NCI-H2081 (cell line): ENCODE results near the gene ANKRD65.
A peak's percentile ranks its signal among the peaks of the same experiment; 100 is the strongest.
"Not testable (repeated sequence)": the region's sequence is repeated elsewhere in the genome, so short reads cannot be mapped to it uniquely, and the experiment has no call there.

Source experiments
- DNase-seq, 2 experiments: peaks; one replicate each; lab custom pipeline; 2025; lab: John Stamatoyannopoulos, UW

The ANKRD65 gene

DNA sequence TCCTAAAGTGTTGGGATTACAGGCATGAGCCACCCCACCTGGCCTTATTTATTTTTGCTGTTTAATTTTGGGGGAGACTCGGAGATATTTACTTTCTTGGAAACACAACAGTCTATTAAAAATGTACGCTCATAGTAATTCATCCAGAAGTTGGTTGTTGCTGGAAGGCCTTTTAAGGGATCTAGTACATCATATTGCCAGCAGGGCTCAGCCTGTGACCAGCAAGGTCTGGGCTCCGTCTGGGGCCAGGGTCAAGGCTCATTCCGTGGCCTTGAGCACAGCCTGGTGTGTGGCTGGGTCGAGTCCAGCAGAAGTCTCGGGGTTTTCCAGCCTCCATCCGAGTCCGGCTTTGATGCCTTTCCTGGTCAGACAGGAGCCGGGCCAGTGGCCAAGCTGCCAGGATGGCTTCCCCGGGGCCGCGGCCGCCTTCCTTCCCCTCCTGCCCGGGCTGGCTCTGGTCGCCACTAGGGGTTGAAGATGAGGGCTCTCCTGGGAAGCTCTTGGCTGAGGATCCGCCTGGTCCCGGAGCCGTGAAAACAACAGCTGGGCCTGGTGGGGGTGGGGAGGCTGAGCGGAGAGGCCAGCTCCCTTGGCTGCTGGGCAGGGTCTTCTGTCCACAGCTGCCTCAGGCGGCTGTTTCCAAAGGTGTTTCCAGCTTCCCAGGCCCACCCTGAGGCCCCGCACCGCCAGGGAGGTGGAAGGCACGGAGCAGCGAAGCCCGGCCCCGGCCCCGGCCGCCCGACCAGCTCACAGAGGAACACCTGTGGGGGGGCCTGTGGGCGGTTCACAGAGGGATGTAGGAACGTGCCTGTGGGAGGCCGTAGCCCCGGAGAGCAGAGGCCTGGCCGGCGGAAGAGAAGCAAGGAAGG is 9.3 kb upstream of the ANKRD65 start:
- no peak for DNase-seq

DNA sequence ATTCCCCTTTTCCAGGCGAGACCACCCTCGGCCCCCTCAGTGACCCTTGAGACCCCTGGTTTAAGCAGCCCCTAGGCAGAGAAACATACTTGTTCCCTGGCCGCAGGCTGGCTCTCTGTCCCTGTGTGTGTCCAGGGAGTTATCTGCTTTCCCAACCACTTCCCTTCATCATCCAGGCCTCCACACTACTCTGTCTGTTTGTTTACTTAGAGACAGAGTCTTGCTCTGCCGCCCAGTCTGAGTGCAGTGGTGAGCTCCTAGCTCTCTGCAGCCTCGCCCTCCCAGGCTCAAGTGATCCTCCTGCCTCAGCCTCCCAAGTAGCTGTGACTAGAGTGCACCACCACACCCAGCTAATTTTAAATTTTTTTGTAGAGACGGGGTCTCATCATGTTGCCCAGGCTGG is 8.6 kb upstream of the ANKRD65 start:
- DNase-seq = no peak

DNA sequence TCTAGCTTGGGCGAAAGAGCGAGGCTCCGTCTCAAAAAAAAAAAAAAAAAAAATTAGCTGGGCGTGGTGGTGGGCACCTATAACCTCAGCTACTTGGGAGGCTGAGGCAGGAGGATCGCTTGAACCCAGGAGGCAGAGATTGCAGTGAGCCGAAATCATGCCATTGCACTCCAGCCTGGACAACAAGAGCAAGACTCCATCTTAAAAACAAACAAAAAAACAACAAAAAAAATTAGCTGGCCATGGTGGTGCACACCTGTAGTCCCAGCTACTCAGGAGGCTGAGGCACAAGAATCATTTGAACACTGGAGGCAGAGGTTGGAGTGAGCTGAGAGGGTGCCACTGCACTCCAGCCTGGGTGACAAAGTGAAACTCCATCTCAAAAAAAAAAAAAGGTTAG is 7.9 kb upstream of the ANKRD65 start:
- not testable (repeated sequence) for DNase-seq

DNA sequence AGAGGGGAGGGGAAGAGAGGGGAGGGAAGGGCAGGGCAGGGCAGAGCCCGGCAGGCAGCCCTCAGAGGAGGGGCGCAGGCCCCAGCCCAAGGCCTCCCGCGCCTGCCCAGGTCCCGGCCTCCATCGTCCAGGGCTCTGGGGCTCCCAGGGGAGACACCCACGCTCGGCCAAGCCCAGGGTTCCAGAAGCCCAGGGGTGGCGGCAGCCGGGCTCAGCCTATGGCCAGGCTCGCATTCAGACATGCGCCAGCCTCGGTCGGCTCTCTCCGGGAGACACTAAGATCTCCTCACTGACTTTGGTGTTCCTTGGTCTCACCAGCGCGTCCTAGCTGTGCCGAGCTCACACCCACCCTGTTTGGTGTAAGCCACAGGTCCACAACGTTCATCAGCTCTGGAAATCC is 7.1 kb upstream of the ANKRD65 start:
- no peak for DNase-seq

DNA sequence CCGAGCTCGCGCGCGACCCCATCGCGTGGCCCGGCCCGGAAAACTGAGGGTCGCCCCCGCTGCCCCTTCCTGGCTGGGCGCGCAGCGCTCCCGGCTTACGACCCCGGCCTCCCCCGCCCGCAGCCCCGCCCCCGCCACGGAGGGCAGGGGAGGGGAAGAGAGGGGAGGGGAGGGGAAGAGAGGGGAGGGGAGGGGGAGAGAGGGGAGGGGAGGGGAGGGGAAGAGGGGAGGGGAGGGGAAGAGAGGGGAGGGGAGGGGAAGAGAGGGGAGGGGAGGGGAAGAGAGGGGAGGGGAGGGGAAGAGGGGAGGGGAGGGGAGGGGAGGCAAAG is 6.7 kb upstream of the ANKRD65 start:
- no peak for DNase-seq

DNA sequence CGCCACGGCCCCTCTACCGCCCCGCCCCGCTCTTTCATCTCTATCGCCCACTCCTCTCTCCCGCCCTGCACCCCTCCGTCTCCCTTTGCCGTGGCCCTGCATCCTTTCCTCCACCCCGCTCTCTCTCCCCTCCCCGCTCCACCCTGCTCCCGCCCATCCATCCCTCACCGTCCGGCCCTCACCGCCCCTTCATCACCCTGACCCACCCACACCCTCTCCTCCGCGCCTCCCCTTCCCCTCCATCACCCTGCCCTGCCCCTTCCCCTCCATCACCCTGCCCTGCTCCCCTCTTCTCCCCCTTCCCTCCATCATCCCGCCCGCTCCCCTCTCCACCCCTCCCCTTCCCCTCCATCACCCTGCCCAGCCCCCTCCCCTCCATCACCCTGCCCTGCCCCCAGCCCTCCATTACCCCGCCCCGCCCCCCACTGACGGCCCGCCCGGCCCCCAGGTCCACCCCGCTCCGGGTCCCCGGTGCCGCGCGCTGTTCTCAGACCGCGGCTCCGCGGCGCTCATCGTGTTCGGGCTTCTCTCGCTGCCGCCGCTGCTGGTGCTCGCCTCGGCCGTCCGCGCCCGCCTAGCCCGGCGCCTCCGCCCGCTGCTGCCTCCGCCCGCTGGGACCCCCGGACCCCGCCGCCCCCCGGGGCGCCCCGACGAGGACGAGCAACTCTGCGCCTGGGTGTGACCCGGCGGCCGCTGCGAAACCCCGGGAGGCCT is 6.2 kb upstream of the ANKRD65 start:
- DNase-seq = no peak

DNA sequence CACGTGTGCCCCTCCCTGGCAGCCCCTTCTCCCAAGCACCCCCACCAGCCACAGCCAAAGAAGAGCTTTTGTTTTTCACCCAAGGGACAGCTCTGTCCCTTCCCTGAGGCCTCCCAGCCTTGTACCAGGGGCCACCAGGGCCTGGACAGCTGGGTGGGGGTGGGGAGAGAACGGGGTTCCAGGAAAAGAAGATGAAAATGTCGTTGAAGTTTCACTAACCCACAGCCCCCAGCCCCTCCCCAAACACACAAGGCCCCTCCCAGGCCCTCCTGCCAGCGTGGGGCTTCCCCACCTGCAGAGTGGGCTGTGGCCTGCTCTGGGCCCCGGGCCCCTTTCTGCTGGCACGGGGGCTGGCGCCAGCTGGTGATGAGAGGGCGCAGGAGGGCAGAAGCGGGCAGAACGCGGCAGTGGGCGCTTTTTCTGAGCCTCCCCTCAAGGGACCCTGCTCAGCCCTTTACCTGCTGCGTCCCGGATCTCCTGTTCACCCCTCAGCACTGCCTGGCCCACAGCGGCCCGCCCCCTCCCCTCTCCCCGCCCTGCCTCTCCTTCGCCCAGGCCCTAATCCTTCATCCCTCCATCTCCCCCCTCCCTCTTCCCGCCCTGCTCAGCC is 5.5 kb upstream of the ANKRD65 start:
- no peak for DNase-seq

DNA sequence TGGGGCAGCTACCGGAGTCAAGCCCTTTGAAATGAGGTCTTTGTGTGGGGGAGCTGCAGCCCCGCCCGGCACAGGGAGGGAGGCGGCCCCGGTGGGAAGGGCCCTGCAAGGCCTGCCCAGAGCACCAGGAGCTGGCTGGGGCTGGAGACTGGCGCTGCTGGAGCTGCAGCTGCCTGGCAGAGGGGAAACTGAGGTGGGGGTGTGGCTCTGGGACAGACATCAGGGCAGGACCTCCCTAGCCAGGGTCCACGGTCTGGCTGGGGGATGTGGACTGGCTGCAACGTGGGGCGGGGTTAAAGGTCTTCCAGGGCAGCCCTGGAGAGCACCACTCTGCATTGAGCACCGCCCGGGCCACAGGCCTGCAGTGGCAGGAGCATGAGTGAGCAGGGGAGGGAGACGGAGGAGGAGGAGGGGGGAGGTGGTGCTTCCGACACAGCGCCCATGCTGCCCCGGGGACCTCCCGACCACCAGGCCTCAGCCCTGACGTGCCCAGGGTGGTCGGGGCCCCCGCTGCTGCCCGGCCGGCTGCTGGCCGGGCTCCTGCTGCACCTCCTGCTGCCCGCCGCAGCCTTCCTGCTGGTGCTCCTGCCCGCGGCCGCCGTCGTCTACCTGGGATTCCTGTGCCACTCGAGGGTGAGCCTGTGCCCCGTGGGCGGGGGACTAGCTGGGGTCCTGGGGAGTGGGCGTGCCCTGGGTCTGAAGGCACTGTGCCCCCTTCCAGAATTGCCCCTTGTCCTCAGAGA is 4.8 kb upstream of the ANKRD65 start:
- DNase-seq = no peak

DNA sequence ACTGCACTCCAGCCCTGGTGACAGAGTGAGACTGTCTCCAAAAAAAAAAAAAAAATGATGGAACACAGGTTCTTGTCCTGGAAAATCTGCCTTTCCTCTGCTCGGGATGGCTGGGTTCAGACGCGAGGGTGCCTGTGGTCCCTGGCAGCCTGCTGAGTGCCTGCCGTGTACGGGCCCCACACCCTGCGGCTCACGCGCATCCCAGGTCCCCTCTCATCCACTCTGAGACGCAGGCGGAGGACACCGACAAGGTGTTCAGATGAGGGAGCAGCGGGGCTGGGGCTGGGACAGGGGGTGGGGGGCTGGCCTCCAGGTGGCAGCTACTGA is 4.3 kb upstream of the ANKRD65 start:
- no peak for DNase-seq

DNA sequence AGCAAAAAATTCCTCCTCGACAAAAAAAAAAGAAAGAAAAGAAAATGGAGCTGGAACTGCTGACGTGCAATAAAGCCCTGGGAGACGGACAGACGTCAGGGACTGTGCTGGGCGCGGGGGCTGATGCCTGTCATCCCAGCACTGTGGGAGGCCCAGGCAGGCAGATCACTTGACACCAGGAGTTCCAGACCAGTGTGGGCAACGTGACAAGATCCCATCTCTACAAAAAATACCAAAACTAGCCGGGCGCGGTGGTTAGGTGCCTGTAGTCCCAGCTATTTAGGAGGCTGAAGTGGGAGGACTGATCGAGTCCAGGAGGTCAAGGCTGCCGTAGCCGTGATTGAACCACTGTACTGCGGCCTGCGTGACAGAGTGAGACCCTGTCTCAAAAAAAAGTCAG is 3.6 kb upstream of the ANKRD65 start:
- no peak for DNase-seq

DNA sequence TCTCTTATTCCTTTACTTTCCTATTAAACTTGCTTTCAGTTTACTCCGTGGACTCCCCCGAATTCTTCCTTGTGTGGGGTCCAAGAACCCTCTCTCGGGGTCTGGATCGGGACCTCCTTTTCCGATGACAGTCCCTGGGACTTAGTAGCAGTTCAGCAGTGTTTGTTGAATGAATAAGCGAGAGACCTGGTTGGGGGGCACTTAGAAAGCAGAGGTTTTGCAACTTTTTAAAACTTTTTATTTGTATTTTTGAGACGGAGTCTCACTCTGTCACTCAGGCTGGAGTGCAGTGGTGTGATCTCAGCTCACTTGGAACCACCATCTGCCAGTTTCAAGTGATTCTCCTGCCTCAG is 2.1 kb upstream of the ANKRD65 start:
- no peak for DNase-seq

DNA sequence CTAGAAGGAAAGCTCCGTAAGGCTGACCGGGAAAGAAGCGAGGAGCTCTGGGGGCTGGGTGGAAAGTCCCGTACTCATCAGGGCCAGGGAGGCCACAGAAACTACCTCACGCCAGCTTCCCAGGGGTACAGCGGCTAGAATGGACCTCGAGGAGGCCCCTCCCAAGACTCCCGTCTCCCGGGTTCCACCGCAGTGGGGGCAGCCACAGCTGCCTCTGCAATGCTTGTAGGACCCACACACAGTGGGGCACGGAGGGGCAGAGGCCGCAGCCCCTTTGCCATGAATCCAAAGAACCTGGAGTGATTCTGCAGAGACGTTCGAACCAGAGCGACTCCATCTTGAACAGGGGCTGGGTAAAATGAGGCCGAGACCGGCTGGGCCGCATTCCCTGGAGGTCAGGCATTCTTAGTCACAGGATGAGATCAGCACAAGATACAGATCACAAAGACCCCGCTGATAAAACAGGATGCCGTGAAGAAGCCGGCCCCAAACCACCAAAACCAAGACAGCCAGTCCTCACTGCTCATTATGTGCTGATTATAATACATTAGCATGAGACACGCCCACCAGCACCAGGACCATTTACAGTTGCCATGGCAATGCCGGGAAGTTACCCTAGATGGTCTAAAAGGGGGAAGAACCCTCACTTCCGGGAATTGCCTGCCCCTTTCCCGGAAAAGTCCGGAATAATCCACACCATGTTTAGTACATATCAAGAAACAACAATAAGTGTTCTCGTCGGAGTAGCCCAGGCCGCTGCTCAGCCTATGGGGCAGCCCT is 1.6 kb upstream of the ANKRD65 start:
- DNase-seq = no peak

DNA sequence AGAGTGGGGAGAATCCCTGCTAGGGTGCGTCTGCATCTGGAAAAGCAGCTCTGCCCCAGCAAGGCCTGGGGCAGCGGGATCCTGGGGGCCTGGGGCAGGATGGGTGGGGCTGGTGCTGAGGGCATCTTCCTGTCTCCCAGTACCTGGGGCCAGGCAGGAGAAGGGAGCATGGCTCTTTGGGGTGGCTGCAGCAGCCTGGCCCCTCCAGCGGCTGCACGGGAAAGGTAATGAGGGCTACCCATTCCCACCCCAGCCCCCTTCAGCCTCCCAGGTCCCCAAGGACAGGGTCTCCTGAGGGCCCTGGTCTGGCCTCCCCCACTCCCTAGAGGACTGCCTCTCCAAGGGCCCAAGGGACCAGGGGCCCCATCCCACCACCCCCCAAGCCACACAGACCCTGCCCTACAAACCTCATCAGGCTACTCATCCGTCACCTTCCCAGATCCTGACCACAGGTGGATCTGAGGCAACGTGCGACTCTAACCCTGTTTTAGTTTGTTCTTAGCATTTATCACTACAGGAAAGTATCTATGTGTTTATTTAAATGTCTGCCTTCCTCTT is 910 bp upstream of the ANKRD65 start:
- no peak for DNase-seq

DNA sequence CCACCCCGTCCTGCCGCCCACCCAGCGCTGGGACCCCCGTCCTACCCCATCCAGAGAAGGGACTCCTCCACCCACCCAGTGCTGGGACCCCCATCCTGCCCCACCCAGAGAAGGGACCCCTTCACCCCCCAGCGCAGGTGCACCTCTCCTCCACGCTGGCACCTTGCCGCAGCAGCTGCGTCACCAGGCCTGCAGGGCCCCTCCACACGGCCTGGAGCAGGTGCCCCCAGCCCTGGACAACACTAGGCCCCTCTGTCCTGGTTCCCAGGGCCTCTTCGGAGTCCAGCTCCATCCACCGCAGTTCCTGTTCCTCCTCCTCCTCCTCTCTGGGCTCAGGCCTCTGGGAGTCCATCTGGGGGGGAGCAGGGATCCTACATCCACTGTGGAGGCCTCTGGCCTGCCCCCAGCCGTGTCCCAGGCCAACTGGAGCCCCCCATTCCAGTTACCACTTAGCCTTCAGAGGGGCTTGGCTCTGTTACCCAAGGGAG is 378 bp downstream of the ANKRD65 start:
- peak in 1 of 2 experiments; percentile 27 for DNase-seq

DNA sequence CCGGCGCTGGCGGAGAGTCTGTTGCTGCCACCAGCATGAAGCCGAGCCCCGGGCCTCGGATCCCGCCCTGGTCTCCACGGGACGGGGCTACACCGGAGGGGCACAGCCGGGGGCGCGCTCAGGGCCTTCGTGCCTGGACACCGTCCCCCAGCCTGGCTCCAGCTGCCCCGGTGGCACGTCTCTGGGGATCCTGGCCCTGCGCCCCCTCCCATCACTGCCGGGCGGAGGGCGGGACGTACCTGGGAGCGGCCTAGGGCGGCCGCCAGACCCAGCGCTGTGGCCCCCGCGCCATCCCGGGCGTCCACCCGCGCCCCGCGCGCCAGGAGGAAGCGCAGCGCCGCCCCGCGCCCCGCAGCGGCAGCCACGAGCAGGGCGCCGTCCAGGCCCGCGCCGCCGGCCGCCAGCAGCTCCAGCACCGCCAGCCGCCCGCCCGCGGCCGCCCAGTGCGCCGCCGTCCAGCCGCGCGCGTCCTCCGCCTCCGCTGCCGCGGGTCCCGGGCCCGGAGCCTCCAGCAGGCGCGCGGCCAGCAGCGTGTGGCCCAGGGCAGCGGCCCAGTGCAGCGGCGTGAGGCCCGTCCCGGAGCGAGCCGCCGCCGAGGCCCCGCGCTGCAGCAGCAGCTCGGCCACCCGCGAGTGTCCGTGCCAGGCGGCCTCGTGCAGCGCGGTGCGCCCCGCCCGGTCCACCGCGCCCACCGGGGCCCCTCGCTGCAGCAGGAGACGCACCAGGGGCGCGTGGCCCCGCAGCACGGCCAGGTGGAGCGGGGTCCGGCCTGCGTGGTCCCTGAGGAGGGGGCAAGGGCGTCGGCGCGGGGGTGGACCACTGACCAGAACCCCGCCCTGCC is 1.0 kb downstream of the ANKRD65 start:
- DNase-seq = peak in 1 of 2 experiments; percentile 13

DNA sequence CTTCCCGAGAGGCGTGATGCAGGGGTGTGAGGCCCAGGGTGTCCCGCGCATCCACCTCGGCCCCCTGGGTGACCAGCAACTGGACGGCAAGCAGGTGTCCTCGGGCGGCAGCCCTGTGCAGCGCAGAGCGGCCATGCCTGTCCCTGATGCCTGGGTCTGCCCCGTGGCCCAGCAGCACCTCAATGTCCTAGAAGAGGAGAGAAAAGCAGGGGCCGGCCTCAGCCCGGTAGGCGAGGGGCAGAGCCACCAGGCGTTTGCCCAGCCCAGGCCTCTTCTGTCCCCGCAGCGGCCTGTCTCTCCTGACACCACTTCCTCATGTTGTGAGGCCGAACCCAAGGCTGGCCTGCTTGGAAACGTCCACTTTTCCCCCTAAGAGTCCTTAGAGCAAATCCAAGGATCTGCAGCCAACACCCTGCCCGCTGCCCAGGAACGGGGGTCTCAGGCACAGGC is 1.7 kb downstream of the ANKRD65 start:
- no peak for DNase-seq

DNA sequence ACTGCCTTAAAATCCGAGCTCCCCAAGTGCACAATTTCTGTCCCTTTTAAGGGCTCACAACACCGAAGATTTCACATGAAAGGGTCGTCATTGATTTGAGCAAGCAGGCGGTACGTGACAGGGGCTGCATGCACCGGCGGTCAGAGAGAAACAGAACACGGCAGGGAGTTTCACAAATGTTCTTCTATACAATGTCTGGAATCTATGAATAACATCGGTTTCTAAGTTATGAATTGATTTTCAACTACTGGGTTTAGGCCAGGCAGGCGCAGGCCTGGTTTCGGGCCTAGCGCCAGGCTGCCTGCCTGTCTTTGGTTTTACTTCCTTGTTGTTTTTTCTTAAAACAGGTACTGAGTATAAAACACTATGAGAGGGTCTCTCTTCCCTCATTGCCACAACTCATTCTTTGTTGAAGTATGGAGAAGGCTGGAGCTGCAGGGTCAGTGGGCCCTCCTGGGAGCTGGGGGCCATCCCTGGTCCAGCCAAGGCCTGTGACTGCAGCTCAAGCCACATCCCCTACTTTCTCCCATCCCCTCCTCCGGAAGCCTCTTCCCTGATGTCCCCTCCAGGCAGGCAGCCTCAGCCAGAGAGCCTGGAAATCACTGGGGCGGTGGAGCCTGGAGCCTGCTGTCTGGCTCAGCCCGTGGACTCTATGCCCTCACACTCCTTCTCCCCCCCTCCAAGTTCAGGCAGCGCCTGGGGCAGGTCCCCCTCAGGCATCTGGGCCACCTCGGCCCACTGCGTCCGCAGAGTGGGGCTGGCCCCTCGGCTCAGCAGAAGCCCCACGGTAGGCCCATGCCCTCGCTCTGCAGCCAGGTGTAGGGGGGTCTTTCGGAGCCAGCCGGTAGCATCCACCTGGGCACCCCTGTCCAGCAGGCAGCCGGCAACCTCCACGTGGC is 2.4 kb downstream of the ANKRD65 start:
- no peak for DNase-seq

DNA sequence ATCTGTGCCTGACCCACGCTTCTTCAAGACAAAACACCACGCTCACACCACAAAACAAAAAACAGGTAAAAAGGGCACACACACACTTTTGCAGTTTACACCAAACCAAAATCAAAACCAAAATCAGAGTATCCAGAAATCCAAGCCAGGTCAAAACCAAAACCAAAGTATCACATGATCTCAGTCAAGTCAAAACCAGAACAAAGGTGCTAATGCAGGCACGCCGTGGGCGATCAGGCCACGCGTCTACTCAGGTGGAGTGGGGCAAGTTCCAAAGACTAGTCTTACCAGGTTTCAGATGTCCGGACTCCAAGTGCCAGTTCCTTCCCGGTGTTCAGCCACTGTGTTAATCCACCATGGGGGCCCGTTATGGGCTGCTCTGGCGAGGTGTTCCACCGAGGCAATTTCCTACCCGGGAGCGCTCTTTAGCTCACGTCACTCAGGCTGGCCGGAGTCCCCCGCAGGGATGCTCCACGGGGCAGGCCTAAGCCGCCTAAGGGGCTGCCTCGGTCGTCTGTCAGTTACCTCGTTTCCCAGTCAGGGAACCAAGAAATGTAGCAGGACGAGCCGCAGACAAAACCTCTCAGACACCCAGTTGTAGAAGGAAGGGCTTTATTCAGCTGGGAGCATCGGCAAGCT is 3.1 kb downstream of the ANKRD65 start:
- DNase-seq = not testable (repeated sequence)

DNA sequence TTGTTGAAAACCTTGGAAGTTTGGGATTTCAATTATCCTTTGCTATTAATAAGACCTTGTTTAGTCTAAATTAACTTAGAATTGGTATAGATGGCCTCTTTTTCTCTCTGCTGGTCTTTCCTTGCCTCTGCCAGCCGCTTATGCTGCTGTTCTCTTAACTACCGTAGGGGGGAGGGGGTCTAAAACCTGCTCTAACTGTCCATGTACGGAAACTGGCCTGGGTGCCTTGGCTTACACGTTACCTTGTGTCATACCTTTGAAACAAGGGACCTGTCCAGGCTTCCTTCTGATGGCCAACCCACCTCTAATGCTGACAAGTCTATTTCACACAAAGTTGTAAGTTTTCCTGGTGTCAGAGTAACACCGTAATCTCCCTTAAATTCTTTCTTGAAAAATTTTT is 3.7 kb downstream of the ANKRD65 start:
- DNase-seq = not testable (repeated sequence)
